HepG2 (cell line): ENCODE results near the gene GADL1. TPM values are rescaled to one million over a fixed set of nuclear protein-coding genes. Genes with fewer than 3 reads are reported as not detected.

Experiments
- ATAC-seq: fragments of 200-7000 bp; cut with Tn5 transposase; 3 replicates; pipeline ENCODE4 v1.9.1; 2020; ENCODE audit warnings: mild to moderate bottlenecking, moderate library complexity
- BruUV-seq: library from RNA; stranded (reverse); fragments of 400-500 nt; replicated peaks from 2 replicates; lab custom pipeline; 2021; lab: Mats Ljungman, UMichigan
- CTCF ChIA-PET: fragments of 300-600 bp; formaldehyde crosslinking; extraction: SDS; loops from one replicate; lab custom pipeline; 2021; ENCODE audit warnings: low total read pairs, inconsistent platforms, low intra/inter-chr PET ratio; lab: Yijun Ruan, JAX
- POLR2A ChIA-PET: fragments of 350-600 bp; sonication (Branson Sonifier 250); formaldehyde crosslinking; loops from one replicate; lab custom pipeline; 2020; ENCODE audit warnings: antibody characterized with exemption, inconsistent platforms; lab: Yijun Ruan, JAX
- DNase-seq: peaks from one replicate; pipeline ENCODE4 v3.0.0-alpha.2; 2015; ENCODE audit warnings: low spot score
- FAIRE-seq: peaks from 3 replicates; lab custom pipeline; 2011; peaks lifted over from hg19 to GRCh38; lab: Jason Lieb, UNC
- H2AFZ ChIP-seq: one replicate; pipeline ENCODE4 v1.6.1; 2011; ENCODE audit warnings: low read length, inconsistent platforms
- H3K27ac ChIP-seq: fragments of 300-600 bp; 3 replicates; pipeline ENCODE4 v1.8.0; 2011; ENCODE audit warnings: mixed run types, mild to moderate bottlenecking, mixed read lengths, low read length, inconsistent platforms; ENCODE audit not compliant: insufficient read depth; ENCODE audit errors: extremely low read length
- H3K27me3 ChIP-seq, 2 experiments: fragments of 200-600 bp in 1 of 2; 2 replicates in 1 of 2; 3 replicates in 1 of 2; pipeline versions ENCODE4 v1.6.0 to v1.8.0; 2011; ENCODE audit warnings: low read length in 2 of 2, mild to moderate bottlenecking in 2 of 2, moderate library complexity in 2 of 2, inconsistent platforms in 1 of 2; ENCODE audit not compliant: insufficient read depth in 2 of 2, control insufficient read depth in 1 of 2
- H3K36me3 ChIP-seq, 2 experiments: fragments of 200-600 bp in 1 of 2; replicated peaks in 1 of 2; 2 replicates in 1 of 2; 3 replicates in 1 of 2; pipeline versions ENCODE4 v1.5.1 to v1.8.0; 2011; ENCODE audit warnings: low read length in 2 of 2, inconsistent platforms in 1 of 2; ENCODE audit not compliant: insufficient read depth in 2 of 2, control insufficient read depth in 1 of 2
- H3K4me1 ChIP-seq: 2 replicates; pipeline ENCODE4 v1.5.1; 2012; ENCODE audit warnings: low read length, inconsistent platforms; ENCODE audit not compliant: insufficient read depth
- H3K4me2 ChIP-seq: 2 replicates; pipeline ENCODE4 v1.6.0; 2011; ENCODE audit warnings: low read depth, low read length, inconsistent platforms
- H3K4me3 ChIP-seq, 3 experiments: fragments of 200-600 bp in 1 of 3; sonication (generic), shearing (Covaris generic) in 1 of 3; replicated peaks in 1 of 3; 2 replicates each; pipeline ENCODE4 v1.5.1; 2011 to 2016; ENCODE audit warnings: low read length in 3 of 3, inconsistent platforms in 2 of 3, low read depth in 2 of 3, mild to moderate bottlenecking in 2 of 3, control low read depth in 1 of 3, mixed read lengths in 1 of 3; ENCODE audit not compliant: insufficient read depth in 1 of 3
- H3K79me2 ChIP-seq: one replicate; pipeline ENCODE4 v1.6.1; 2011; ENCODE audit warnings: low read length, inconsistent platforms; ENCODE audit not compliant: insufficient read depth
- H3K9ac ChIP-seq: 2 replicates; pipeline ENCODE4 v1.6.0; 2011; ENCODE audit warnings: mild to moderate bottlenecking, low read depth, low read length, inconsistent platforms; ENCODE audit not compliant: insufficient read depth
- H3K9me3 ChIP-seq: 2 replicates; pipeline ENCODE4 v1.5.1; 2012; ENCODE audit warnings: mild to moderate bottlenecking, low read length
- H4K20me1 ChIP-seq: 2 replicates; pipeline ENCODE4 v1.6.0; 2011; ENCODE audit warnings: inconsistent platforms, mild to moderate bottlenecking, low read length, moderate library complexity; ENCODE audit not compliant: insufficient read depth
- ARNT2 ChIP-seq: sonication (generic); formaldehyde crosslinking; IDR thresholded peaks from 2 replicates; pipeline ENCODE4 v1.8.0; 2022; ENCODE audit warnings: mild to moderate bottlenecking, low read depth, missing genetic modification reagents, moderate library complexity
- HBP1 ChIP-seq: IDR thresholded peaks from 2 replicates; pipeline ENCODE4 v1.6.1; 2016; ENCODE audit warnings: low read depth, control low read depth
- HOXA7 ChIP-seq: sonication (generic); formaldehyde crosslinking; IDR thresholded peaks from 2 replicates; pipeline ENCODE4 v1.8.1; 2022; ENCODE audit warnings: mild to moderate bottlenecking, missing genetic modification reagents, moderate library complexity
- NFYC ChIP-seq: IDR thresholded peaks from 2 replicates; pipeline ENCODE4 v1.6.1; 2016; ENCODE audit warnings: missing genetic modification reagents, missing compliant biosample characterization
- SRSF1 ChIP-seq: fragments of 200-400 bp; formaldehyde crosslinking; optimal IDR thresholded peaks from 2 replicates; pipeline ENCODE3; 2017; ENCODE audit warnings: mild to moderate bottlenecking, low read depth, low read length, moderate library complexity
- ZNF503 ChIP-seq: sonication (generic); formaldehyde crosslinking; IDR thresholded peaks from 2 replicates; pipeline ENCODE4 v1.4.0; 2020; ENCODE audit warnings: missing genetic modification reagents
- ZNF709 ChIP-seq: sonication (generic); formaldehyde crosslinking; IDR thresholded peaks from 2 replicates; pipeline ENCODE4 v1.5.0; 2020; ENCODE audit warnings: mild to moderate bottlenecking, missing genetic modification reagents
- ZSCAN22 ChIP-seq: sonication (generic); formaldehyde crosslinking; IDR thresholded peaks from 2 replicates; pipeline ENCODE4 v1.4.0; 2020; ENCODE audit warnings: mild to moderate bottlenecking, missing genetic modification reagents
- WGBS: methylation state at CpG from one replicate; pipeline ENCODE4 v1.1.6; 2017; ENCODE audit warnings: low lambda C conversion rate; 5-methylcytosine and 5-hydroxymethylcytosine counted together
- in situ Hi-C: cut with HindIII; loops from 2 replicates; pipeline ENCODE4 v1.10.0; 2017; ENCODE audit warnings: low pct_unique_long_range_greater_than_20kb; ENCODE audit not compliant: extremely low pct_ligation_motif_present
- intact Hi-C: fragments of 100-400 bp; cut with micrococcal nuclease; formaldehyde crosslinking; loops from one replicate; pipeline ENCODE4 v1.10.0; 2022; ENCODE audit not compliant: unreplicated experiment
- polyA plus RNA-seq, 8 experiments: library from polyadenylated mRNA; depleted of rRNA in 3 of 8; stranded (reverse) in 7 of 8; unstranded in 1 of 8; fragments of >200 nt; fragmentation: Illumina TruSeq in 4 of 8; extraction: Trizol in 4 of 8; gene quantifications; 2 replicates each; pipeline versions ENCODE4 v1.2.1 to v1.2.3, GENCODE V29; 2011 to 2016; ENCODE audit warnings: low read depth in 4 of 8, missing spikeins in 1 of 8, mixed read lengths in 1 of 8; ENCODE audit not compliant: insufficient read depth in 1 of 8
- total RNA-seq, 5 experiments: library from RNA; depleted of rRNA; stranded (reverse); fragments of >200 nt; fragmentation: Illumina TruSeq; extraction: Trizol; gene quantifications; 2 replicates each; pipeline ENCODE4 v1.2.3, GENCODE V29; 2016; ENCODE audit warnings: low read depth in 1 of 5

The GADL1 gene
- total and polyA plus RNA-seq, 2 of the 13 experiments (the other 11 are each of a cell fraction or from before 2014, with no cell fraction given): not detected

- 60% methylated on average over 6 of the region's 6 CpGs for WGBS
- H3K4me3 ChIP-seq: no peak overlapping the region
- no peaks in the 10 kb centered on the region for H3K79me2 ChIP-seq
- DNase-seq (no peak), ATAC-seq (no peak), FAIRE-seq (no peak)
- H3K4me2 ChIP-seq: no peak overlapping the region
- no peaks in the 10 kb centered on the region for H3K9me3 ChIP-seq
- H3K4me1 ChIP-seq: no peaks in the 10 kb centered on the region
- no peaks in the 10 kb centered on the region for H3K36me3 ChIP-seq
- in situ Hi-C loops: no loop called here
- no peak overlapping the region for H3K27ac ChIP-seq
- ChIA-PET CTCF (no interaction called here), POLR2A (no interaction called here)
- H4K20me1 ChIP-seq: no peaks in the 10 kb centered on the region
- intact Hi-C loops: no loop called here
- H3K9ac ChIP-seq: no peak overlapping the region
- no peak for TF ChIP-seq ZNF709 (CRISPR knock-in tag)
- no peak for TF ChIP-seq ZNF503 (CRISPR knock-in tag)
- TF ChIP-seq ZSCAN22 (CRISPR knock-in tag): no peak
- no peak for TF ChIP-seq HBP1
- no peak for TF ChIP-seq HOXA7
- no peak for TF ChIP-seq ARNT2 (CRISPR knock-in tag)
- TF ChIP-seq SRSF1: no peak
- TF ChIP-seq NFYC (CRISPR knock-in tag): no peak
- no TSS peak for BruUV-seq
- H2AFZ ChIP-seq: no peak overlapping the region
- H3K27me3 ChIP-seq: peaks cover 0 to 5% of the 10 kb centered on the region in 2 experiments; a peak in 1 of 5 replicates
Observed at GRCh38 chr3:30919564-30919963, 25.1 kb upstream of the GADL1 start.
